GM19455 (cell line): Measurements from ENCODE around the gene SERINC5.
"Not testable (repeated sequence)": the region's sequence is repeated elsewhere in the genome, so short reads cannot be mapped to it uniquely, and the experiment has no call there.

Experiments used
- ATAC-seq: cut with Tn5 transposase; IDR thresholded peaks from one replicate; pipeline ENCODE4 v1.9.1; 2021; ENCODE audit not compliant: unreplicated experiment

Gene SERINC5

DNA sequence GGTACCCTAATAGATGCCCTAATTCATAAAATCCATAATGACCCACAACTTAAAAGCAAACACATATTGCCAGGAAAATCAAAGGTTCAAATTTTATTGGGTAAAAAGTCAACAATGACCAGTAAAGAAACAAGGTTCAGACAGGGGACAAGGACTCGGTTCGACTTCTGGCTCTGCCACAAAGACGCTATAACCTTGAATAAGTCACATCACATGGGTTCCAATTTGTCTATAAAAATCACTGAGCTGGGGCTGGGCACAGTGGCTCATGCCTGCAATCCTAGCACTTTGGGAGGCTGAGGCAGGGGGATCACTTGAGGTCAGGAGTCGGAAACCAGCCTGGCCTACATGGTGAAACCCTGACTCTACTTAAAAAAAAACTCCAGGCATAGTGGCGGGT is 80.5 kb downstream of the SERINC5 start:
- no peak for ATAC-seq

DNA sequence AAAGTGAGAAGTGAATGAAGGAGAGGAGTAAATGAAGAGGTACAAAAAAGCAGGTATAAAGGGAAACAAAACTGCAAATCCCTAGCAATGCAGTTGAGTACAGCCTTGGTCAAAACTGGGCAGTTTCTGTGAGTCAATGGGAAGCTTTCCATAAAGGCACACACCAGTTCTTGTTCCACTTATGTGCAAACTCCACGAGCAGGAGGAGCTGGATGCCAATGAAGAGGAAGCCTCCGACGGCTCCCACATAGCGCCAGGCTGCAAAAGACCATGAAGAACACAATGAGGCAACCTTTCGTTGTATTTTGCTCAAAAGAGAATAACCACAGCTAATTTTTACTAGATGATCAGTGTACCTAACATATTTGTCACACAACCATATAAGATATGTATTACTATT is 81.1 kb downstream of the SERINC5 start:
- ATAC-seq, result no peak

DNA sequence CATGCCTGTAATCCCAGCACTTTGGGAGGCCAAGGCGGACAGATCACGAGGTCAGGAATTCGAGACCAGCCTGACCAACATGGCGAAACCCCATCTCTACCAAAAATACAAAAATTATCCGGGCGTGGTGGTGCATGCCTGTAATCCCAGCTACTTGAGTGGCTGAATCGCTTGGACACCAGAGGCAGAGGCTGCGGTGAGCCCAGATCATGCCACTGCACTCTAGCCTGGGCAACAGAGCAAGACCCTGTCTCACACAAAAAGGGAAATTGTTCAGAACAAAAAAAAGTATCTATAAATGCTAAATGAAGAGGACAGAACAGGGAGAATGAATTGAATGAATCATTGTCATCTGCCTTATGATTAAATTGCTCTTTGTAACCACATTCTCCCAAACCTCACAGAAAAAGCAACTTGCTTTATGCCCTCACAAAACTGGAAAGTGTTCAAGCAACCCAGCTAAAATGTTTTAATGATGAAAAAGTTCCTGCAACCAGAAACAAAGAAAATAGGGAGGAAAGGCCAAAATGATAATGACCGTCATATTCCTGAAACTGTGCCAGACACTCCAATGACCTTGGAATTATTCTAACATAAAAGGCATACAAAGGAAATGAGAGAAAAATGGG is 83.7 kb downstream of the SERINC5 start:
- no peak for ATAC-seq

DNA sequence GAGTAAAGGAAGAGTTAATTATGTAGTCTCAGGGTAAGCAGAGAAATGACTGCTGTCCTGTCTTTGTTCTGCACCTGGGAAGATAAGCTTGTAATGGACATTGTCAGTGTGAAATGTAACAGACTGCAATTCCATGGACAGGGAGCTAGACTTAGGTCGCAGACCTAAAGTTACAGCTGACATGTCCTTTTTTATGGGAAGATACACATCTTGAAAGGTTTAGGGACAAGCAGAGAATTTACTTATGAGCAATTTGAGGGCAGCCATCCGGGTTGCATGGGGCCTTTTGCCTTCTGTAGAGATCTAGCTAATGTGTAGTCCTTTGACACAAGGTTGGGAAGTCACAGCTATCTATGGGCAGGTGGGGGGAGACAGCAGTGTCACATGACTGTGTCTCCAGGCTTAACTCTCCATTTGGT is 85.7 kb downstream of the SERINC5 start:
- ATAC-seq, result no peak

DNA sequence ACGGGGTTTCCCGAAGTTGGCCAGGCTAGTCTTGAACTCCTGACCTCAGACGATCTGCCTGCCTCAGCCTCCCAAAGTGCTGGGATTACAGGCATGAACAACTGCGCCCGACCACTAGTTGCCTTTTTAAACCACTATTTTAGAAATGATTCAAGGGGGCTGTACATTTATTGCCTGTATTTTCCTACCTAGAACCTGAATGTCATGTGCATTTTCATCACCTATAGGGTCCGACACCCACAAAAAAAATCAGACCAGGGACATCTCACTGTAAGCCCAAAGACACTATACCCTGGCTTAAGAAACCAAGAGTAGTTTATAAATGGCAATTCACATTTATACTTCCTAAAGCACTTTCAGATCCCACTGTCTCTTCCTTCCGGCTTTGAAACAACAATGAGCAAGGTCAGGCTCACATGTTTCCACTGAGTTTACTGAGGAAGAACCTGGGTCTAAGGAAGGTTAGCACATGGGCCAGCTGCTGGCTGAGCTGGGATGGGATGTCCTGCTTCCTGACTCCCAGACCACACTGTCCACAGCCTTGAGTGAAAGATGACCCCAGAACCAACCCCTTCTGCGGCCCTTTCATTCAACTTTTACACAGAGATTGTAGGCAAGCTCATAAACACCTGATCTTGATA is 87.3 kb downstream of the SERINC5 start:
- ATAC-seq, result no peak

DNA sequence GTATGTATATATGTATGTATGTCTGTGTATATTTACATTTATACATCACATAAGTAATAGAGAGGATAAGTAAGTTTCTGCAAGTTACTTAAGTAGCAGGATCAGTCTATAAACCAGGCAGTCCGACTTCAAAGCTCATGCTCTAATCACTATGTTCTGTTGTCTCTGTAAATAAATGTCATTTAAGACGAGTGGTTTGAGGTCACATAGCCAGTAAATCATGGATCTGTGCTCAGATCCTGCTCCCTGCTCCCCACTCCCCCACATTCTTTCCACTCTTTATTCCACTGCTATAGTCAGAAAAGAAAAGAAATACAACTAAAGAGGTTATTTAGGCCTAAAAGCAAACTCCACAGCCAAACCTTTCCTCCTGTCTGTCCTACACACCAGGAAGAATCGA is 90.4 kb downstream of the SERINC5 start:
- ATAC-seq, result no peak

DNA sequence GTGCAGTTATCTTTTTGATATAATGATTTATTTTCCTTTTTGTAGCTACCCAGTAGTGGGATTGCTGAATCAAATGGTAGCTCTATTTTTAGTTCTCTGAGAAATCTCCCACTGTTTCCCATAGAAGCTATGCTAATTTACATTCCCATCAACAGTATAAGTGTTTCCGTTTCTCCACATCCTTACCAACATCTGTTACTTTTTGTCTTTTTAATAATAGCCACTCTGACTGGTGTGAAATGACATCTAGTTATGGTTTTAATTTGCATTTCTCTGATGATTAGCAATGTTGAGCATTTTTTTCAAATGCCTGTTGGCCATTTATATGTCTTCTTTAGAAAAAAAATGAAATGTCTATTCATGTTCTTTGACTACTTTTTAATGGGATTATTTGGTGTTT is 94.7 kb downstream of the SERINC5 start:
- no peak for ATAC-seq

DNA sequence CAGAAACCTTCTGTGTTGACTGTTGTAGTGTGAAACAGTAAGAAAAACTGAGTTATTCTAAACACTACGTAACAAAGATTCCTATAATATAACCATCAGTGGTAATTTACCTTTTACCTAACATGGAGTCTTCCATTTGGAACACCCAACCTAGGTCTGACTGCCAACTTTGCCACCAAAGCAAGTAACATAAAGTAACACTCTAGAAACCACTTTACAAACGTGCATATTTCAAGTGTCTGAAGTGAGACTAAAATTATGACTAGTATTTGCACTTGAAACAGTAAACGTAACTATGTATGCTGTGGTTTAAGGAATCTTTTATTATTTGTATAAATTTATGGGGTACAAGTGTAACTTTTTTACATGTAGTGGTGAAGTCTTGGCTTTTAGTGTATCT is 95.6 kb downstream of the SERINC5 start:
- ATAC-seq, result no peak

DNA sequence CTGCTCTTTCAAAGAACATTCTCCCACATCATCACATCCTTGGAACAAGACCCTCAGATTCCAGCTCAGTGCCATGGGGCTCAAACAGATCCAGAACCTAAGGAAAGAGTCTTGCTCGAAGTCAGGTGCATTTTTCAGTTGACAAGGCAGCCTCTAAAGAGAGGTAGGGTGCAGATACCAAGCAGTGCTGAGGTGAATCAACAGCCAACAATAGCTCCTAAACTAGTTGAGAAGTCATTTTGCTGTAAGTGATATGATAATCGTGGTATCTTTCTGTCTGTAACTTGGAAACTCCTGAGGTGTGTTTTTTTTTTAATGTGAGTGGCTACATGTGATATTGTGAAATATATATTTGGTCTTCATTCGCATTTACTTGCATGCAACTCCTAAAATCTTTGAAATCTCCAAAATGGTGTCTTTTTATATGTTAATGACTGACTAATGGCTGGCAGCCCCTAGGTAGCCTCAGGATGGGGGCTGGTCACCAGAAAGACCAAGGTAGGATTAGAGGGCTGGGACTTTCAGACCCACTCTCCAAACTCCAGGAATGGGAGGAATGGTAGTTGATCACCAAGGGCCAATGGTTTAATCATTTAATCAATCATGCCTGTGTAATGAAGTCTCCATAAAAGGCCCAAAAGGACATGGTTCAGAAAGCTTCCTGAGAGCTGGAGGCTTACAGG is 96.6 kb downstream of the SERINC5 start:
- ATAC-seq, result no peak

DNA sequence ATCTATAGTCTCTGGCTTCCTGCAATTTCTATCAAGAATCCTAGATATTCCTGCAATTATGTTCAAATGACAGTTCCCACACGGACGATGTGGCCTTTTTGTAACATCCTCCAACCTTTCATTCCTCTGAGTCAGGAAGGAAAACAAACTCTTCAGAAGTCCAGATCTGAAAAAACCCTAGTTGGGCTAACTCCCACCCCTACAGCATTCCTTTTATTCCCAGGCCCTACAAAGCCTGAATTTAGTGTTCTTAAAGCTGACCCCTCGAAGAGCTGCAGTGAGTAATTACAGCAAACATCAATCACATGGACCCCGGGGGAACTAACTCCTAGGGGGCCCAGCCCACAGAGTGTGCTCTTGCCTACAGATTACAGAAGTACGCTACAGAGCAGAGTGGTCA is 99.7 kb downstream of the SERINC5 start:
- no peak for ATAC-seq

DNA sequence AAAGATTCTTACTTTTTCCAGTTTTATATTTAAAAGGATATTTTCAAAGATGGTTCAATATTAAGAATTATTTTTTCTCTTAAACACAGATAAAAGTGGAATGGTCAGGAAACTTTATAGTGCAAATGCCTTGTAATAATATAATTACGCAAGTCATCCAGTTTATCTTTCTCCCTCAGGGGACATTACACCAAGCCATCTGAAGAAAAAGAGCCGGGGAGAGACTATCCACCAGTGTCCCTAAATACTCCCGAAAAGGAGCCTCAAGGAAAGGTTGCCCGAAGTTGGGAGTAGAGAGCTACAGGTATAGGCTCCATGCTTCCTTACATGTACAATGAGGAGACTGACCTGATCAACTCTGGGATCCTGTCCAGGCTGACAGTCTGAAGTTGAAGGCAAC is 101.1 kb downstream of the SERINC5 start:
- no peak for ATAC-seq

DNA sequence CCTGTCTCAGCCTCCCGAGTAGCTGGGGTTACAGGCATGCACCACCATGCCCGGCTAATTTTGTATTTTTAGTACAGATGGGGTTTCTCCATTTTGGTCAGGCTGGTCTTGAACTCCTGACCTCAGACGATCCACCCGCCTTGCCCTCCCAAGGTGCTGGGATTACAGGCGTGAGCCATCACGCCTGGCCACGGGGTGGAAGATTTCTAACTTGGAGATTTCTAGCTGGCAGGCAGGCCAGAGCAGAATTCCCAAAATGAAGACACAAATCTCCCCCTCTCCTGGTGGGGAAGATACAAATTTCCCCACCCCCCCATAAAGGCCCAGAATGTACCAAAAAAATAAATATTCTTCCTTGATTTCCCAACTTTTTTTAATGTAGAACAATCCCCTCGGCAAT is 101.6 kb downstream of the SERINC5 start:
- not testable (repeated sequence) for ATAC-seq

DNA sequence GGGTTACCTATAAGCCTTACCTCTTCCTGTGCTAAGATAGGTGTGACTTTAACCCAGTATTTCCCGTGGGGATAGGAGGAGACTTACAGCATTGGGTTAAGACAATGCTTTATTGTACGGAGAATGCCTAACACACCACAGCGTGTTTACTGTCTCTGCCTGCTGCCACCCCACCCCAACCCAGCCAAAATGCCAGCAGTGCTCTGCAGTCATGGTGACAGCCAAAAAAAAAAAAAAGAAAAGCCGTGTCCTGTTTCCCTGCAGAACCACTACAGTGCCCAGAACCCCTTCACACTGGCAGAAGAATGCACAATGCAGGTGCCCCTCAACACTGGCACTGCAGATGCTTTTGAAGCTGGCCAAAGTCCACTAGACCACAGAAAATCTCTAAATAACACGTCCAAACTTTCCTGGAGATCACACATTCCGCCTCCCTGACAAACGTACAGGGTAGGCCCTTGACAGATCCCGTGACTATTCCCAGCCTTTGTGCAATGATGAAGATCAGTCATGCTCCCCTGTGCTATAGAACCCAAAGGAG is 102.2 kb downstream of the SERINC5 start:
- ATAC-seq, result no peak

DNA sequence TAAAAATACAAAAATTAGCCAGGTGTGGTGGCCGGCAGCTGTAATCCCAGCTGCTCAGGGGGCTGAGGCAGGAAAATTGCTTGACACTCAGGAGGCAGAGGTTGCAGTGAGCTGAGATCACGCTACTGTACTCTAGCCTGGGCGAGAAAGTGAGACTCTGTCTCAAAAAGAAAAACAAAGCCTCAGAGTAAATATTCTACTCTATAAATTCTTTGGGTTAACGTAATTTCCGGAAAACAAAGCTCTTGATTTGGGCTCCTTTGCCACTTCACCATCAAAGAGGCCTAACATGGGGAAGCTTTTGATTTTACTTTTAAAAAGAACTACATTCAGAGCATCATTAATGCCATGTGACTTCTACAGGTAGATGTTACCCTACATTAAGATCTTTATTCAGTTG is 103.1 kb downstream of the SERINC5 start:
- no peak for ATAC-seq

DNA sequence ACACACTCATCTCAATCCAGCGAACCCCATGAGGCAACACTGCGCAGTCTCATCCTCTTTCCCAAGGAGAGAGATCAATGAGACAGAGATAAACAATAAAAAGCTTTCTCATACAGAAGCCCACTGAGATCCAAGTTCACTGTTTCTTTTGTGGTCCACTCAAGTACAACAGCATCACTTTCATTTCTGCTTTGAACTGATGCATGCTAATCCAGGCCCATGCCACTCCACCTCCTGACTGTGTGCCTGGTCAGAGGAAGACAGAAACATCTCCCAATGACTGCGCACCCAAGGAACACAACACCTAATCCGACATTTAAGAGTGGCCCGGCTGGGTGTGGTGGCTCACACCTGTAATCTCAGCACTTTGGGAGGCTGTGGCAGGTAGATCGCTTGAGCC is 104.0 kb downstream of the SERINC5 start:
- ATAC-seq, result no peak

DNA sequence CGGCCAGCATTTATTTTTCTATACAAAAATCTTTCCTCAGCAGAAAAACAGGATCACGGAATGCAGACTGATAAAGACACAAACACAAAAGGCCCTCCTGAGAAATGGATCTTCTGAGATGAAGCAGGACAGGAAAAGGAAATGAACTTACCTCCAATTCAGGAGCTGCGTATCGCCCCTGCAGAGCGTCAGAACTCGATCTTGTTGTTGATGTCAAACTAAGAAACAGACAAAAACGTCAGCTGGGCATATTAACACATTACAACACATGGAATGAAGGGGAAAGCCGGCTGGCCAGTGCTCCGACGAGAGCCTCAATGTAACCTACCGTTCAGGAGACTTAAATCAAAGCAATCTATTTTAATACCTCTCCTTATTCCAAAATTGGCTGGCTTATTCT is 105.1 kb downstream of the SERINC5 start:
- no peak for ATAC-seq

DNA sequence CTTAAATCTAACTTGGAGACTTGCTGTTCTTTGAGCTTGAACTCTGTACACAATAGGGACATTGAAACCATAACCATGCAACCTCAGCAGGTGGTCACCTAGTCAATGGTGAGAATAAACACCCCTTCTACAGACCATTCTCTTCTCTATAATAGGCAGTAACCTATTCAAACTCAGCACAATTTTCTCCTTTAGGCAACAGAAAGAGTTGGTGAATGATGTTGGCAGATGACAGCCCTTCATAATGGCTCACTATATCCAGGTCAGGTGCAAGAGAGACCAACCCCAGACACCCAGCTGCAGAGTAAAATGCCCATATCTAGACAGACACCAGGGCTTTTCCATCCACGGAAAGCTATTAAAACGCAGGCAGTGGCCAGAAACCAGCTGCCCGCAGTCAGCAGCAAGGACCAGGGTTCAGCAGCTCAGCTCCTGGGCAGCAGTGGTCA is 106.7 kb downstream of the SERINC5 start:
- no peak for ATAC-seq

DNA sequence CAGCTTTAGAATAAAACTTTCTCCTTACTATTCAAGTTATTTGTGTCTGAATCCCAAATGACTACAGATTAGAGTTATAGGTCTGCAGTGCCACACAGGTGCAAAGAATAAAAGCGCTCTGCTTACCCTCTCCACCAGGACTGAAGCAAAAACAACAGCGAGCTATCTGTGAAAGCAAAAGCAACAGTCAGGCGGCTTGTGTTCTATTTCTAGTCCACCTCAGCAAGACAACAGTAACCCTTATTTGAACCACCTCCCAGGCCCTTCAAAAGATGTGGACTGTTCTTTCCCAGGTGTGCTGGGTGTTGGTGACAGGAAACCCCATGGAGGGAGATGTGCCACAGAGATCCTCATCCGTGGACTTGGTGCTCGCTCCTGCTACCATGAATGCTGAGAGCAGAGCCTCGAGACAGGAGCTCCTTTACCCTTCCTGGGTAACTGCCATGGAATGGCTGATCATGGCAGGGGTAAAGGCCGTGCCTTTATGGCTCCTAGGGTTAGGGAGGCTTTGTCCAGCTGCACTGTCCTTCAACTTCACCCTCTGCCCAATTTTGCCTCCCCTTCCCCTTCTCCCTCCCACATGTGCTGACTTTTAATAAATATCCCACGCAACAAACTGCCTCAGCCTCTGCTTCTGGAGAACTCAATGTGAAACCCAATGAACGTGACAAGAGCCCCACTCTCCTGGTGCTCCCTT is 108.6 kb downstream of the SERINC5 start:
- no peak for ATAC-seq

DNA sequence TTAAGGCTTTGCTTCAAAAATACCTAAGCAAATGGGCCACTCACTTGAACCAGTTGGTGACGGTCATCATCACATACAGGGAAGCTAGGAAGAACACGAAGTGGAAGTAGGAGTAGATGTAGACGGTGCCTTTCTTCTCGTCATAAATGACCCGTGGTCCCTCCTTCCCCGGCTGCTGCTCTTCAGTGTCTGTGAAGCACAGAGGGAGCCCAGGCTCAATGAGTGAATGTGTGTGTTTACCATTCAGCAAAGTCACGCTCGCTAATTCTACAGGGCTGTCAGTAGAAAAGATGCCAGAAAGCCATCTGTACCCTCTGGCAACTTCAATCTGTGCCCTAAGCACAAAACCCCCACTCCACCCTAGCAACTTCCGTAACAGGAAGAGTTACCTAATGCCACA is 109.8 kb downstream of the SERINC5 start:
- ATAC-seq, result no peak

DNA sequence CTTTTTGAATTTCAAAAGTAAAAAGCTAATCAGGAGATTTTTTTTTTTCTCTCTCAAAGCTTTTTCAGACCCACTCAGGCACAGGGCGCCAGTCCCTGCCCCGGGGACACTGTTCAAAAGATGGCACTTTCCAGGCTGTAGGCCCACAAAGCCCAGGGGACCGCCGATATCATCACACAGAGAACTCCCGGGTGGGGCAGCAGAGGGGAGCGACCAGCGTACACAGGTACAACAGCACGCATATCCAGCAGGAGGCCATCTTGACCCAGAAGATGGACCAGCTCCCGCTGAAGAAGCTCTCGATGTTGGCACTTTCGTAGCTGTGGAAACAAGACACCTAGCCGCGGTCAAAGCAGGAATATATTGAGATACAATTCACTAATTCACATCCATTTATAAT is 112.4 kb downstream of the SERINC5 start:
- no peak for ATAC-seq

DNA sequence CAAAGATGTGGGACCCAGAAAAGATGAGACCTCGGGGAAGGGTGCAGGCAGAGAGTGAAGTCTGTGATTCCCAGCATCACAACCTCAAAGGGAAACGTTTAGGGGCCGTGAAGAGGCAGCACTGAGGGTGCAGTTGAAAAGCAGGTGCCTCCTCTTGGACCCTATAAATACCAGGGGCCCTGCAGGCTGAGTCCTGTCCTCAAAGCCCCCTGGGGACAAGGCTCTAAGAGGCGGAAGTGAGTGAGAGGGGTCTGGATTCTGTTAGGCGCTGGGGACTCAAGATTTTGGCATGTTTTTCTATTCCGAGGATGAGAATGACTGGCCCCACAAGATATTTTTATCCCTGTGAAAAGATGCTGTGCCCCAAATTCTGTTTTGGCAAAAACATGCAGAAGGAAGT is 112.9 kb downstream of the SERINC5 start:
- no peak for ATAC-seq

DNA sequence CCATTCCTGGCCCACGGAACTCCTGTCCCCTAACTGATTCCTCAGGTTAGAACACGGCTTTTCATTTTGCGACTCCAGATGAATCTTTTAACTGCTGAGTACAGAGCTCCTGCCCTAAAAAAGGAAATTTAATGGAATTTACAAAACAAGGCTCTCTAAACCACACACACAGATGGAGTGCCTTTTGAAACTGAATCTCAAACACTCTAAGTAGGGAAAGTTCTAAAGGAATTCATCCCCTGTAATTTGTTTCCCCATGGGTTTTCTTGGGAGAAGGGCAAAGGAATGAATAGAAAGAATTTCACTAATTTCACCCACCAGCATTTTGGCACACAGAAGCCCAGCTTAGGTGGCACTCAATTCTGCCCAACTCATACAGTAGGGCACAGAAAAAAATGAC is 114.2 kb downstream of the SERINC5 start:
- no peak for ATAC-seq
